Hindlimb muscle (tissue), 1 donor: ENCODE data around the gene RPAP2. TPM values are rescaled to one million over a fixed set of nuclear protein-coding genes. Genes with fewer than 3 reads are reported as not detected.
"Not testable (repeated sequence)": the region's sequence is repeated elsewhere in the genome, so short reads cannot be mapped to it uniquely, and the experiment has no call there.

Experiments
- DNase-seq: peaks from one replicate; pipeline ENCODE4 v3.0.0-alpha.2; 2013
- polyA plus RNA-seq: library from polyadenylated mRNA; unstranded; fragments of 120-200 nt; gene quantifications from one replicate; pipeline ENCODE4 v1.2.1, GENCODE V29; 2013; ENCODE audit not compliant: insufficient read length

Gene RPAP2
- polyA plus RNA-seq, 1 donor: 16.6 TPM

GRCh38 chr1:92323473-92324453 lies 24.9 kb downstream of the RPAP2 start:
- no peak for DNase-seq

GRCh38 chr1:92324784-92325183 lies 25.9 kb downstream of the RPAP2 start:
- no peak for DNase-seq

- DNase-seq: no peak
Measured at GRCh38 chr1:92326681-92327080, 27.8 kb downstream of the RPAP2 start.

GRCh38 chr1:92327794-92328193 lies 28.9 kb downstream of the RPAP2 start:
- no peak for DNase-seq

GRCh38 chr1:92329347-92330129 lies 30.7 kb downstream of the RPAP2 start:
- DNase-seq: no peak

GRCh38 chr1:92333668-92334067 lies 34.8 kb downstream of the RPAP2 start:
- DNase-seq: no peak

- no peak for DNase-seq
Measured at GRCh38 chr1:92340154-92340553, 41.3 kb downstream of the RPAP2 start.

GRCh38 chr1:92342401-92342800 lies 43.5 kb downstream of the RPAP2 start:
- DNase-seq: no peak

- no peak for DNase-seq
Measured at GRCh38 chr1:92343061-92343460, 44.2 kb downstream of the RPAP2 start.

- DNase-seq: no peak
Measured at GRCh38 chr1:92346866-92347640, 48.2 kb downstream of the RPAP2 start.

GRCh38 chr1:92352856-92353255 lies 54.0 kb downstream of the RPAP2 start:
- DNase-seq: no peak

GRCh38 chr1:92354259-92354658 lies 55.4 kb downstream of the RPAP2 start:
- DNase-seq: no peak

- no peak for DNase-seq
Measured at GRCh38 chr1:92356956-92357355, 58.1 kb downstream of the RPAP2 start.

- not testable (repeated sequence) for DNase-seq
Measured at GRCh38 chr1:92359382-92359781, 60.5 kb downstream of the RPAP2 start.

GRCh38 chr1:92359986-92360385 lies 61.1 kb downstream of the RPAP2 start:
- no peak for DNase-seq

GRCh38 chr1:92362970-92363369 lies 64.1 kb downstream of the RPAP2 start:
- DNase-seq: no peak

GRCh38 chr1:92363401-92363800 lies 64.5 kb downstream of the RPAP2 start:
- no peak for DNase-seq

- DNase-seq: no peak
Measured at GRCh38 chr1:92365378-92366039, 66.7 kb downstream of the RPAP2 start.

- no peak for DNase-seq
Measured at GRCh38 chr1:92366040-92366395, 67.2 kb downstream of the RPAP2 start.

- no peak for DNase-seq
Measured at GRCh38 chr1:92367496-92367895, 68.6 kb downstream of the RPAP2 start.

- DNase-seq: no peak
Measured at GRCh38 chr1:92372164-92372563, 73.3 kb downstream of the RPAP2 start.

- DNase-seq: no peak
Measured at GRCh38 chr1:92374223-92374622, 75.4 kb downstream of the RPAP2 start.
